ENCODE measurements around the gene SEMA6C.

The SEMA6C gene

GRCh38 chr1:151158751-151159251, 12.4 kb upstream of the SEMA6C start:
- no peak for DNase-seq (ENCODE audit: low spot score)
- no peak for FAIRE-seq

DNA sequence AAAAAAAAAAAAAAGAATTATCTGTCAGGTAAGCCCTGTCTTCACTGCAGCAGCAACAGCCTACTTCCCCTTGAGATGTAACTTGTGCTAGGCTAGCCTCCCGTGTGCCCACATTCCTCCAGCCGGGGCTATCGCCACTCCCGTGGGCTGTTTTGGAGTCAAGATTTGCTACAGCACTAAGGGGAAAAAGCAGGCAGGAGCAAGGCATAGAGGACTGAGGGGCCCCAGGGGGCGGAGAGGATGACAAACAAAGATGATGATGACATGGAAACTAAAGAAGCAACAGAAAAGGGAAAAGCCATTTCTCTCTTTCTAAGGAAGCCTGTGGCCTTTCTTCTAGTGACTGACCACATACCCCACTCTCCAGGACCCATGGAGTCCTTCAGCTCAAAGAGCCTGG, 11.9 kb upstream of the SEMA6C start:
- DNase-seq (ENCODE audit: low spot score) (no peak), FAIRE-seq (no peak)

DNA sequence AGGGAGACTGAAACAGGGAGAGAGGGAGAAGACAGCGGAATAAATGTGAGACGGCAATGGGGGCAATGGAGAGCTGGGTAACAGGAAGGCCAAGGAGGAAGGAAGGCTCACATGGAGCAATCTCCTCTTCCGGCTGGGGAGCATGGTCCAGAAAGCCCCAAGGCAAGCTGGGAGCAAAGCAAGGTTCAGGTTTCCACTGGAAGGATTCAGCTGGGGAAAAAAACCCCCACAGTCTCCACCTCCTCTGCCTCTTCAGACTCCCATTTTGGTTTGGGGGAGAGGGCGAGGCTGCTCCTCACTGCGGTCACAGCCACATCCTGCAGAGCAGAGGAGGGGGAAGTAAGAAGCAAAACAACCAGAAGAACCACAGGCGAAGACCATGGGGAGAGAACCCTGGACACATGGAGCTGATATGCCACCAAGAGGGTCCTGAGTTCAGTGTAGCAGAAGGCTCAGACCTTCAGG, 10.7 kb upstream of the SEMA6C start:
- no peak for DNase-seq (ENCODE audit: low spot score)
- no peak for FAIRE-seq

DNA sequence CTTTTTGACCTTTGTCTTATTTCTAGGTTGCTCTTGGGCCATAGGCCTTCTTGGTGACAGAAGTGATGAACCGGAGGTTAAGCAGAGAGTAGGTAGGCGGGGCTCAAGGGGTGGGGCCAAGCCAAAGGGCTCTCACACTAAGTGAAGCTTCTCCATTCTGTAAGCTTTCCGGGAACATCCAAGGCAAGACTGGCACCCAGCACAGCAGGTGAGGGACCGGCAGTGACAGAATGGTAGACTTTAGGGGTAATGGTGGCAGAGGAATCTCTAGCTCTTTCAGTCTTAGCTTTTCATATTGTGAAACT, 10.0 kb upstream of the SEMA6C start, which contains the start of gene TNFAIP8L2:
TSS of gene TNFAIP8L2 (plus strand) at position 135 of the 305 bp plus-strand sequence. CDS start 2,049 bp downstream, outside the sequence.
- no peak for DNase-seq (ENCODE audit: low spot score)
- FAIRE-seq: no peak

- no peak for DNase-seq (ENCODE audit: low spot score)
These were observed 1.2 kb upstream of the SEMA6C start for GRCh38 chr1:151147665-151148064.

GRCh38 chr1:151147132-151147503, 687 bp upstream of the SEMA6C start:
- DNase-seq (ENCODE audit: low spot score) (no peak), FAIRE-seq (no peak)

More at GRCh38 chr1:151147665-151148064, 1.2 kb upstream of the SEMA6C start:
- FAIRE-seq: no peak

DNA sequence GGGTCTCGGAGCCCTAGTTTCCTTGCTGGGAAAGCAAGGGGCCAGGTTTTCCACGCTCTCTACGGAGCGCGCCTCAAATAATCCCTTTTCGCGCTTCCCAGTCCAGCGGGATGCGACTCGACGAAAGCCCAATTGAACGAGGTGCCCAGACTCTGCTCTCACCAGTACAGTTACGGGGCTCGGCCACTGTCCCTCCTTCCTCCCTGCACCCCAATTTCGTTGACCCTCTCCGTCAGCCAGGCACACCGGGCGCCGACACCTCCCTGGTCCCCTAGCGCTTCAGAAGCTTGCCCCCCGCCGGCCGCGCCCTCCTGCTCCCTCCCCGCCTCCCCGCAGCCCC, 389 bp downstream of the SEMA6C start:
- DNase-seq (ENCODE audit: low spot score): no peak
- no peak for FAIRE-seq

- no peak for DNase-seq (ENCODE audit: low spot score)
- no peak for FAIRE-seq
These were observed 943 bp downstream of the SEMA6C start for GRCh38 chr1:151145304-151146071.

GRCh38 chr1:151144474-151145303, 1.7 kb downstream of the SEMA6C start:
- DNase-seq (ENCODE audit: low spot score) (no peak), FAIRE-seq (no peak)

- FAIRE-seq: no peak
- DNase-seq (ENCODE audit: low spot score): no peak
These were observed 2.4 kb downstream of the SEMA6C start for GRCh38 chr1:151143986-151144385.

GRCh38 chr1:151143057-151143435, 3.4 kb downstream of the SEMA6C start:
- FAIRE-seq (no peak), DNase-seq (ENCODE audit: low spot score) (no peak)

DNA sequence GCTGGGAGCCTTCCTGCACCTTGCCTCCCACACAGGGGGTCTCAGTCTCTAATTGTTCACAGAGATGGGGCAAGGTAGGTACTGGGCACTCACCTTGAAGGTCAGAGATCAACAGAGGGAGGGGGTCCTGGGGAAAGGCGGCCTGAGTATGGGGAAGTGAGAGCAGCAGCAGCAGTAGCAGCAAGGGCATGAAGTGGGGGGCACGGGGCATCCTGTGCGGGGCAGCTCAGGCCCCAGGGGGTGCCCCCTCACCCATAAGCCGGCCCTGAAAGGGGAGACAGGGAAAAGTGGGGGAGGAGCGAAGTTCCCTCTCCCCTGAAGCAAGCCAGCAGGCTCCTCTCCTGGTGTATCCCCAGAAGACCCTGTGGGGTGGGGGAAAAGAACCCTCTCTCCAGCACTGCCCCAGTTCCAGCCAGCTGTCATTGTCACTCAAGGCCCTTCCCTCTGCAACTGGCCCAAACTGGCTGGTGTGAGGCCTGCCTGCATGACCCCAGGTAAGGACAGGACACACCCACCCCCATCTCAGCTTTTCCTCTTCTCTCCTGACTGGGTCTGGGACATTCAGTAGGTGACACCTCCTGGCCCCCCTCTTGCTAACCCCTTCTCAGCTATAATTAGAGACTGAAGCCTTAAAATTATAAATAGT, 3.9 kb downstream of the SEMA6C start:
- DNase-seq (ENCODE audit: low spot score) (no peak), FAIRE-seq (no peak)

- FAIRE-seq: no peak
These were observed 8.6 kb downstream of the SEMA6C start for GRCh38 chr1:151137789-151138188.

DNA sequence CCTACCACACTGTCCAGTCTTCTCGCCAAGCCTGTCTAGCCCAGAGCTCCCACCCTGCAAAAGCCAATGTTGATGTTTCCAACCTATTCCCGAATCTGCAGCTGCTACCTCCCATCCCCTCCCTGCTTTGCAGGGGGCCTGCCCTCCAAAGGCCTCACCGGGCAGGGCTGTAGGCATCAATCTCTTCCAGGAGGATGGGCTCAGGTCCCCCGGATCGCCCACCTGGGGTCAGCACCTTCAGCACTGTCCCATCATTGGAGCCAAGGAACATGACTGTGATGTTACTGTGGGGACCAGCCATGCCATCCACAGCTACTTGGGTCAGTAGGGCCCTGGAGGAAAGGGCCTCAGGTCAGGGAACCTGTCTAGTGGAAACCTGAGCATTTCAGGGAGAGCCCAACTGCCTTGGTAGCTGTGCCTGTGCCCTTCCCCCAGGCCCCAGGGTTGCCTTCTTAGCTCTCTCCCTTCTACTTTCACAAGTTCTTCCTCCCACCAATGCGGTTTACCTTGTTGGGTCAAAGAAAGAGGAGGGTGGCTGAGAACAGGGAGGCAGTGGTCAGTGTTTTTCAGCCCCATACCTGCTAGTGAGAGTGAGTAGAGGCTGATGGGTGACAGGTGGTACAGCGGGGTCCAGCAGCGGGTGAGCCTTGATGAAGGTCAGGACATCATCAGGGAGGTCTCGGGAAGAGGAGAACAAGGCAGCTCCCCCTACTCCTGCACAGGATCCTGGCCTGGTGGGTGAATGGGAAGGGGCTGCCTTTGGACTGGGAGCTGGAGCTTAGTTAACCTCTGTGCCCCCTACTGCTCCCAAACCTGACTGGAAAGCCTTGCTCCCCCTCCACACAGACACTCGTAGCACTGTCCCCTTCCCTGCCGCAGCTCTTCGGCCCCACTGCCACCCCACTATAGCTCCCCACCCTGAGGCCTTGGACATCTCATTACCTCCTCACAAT, 10.7 kb downstream of the SEMA6C start:
- no peak for DNase-seq (ENCODE audit: low spot score)
- no peak for FAIRE-seq

More at GRCh38 chr1:151137789-151138188, 8.6 kb downstream of the SEMA6C start:
- DNase-seq (ENCODE audit: low spot score): no peak

DNA sequence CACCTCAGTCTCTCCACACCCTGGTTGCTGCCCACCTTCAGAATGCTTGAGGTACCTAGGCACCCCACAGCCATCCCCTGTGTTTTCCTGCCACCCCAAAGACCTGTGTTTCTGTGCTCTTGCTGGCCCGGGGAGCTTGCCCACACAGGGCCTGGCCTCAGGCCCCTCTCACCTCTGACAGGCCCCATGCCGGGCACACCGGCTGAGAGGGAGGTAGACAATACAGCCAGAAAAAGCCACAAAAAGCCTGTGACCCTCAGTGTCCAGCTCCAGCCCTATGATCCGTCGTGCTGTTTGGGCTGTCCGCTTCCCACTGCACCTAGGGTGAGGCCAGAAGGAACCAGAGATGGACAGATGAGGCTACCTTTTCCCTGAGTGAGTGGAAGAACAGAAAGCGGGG, 11.4 kb downstream of the SEMA6C start:
- DNase-seq (ENCODE audit: low spot score) (no peak), FAIRE-seq (no peak)

DNA sequence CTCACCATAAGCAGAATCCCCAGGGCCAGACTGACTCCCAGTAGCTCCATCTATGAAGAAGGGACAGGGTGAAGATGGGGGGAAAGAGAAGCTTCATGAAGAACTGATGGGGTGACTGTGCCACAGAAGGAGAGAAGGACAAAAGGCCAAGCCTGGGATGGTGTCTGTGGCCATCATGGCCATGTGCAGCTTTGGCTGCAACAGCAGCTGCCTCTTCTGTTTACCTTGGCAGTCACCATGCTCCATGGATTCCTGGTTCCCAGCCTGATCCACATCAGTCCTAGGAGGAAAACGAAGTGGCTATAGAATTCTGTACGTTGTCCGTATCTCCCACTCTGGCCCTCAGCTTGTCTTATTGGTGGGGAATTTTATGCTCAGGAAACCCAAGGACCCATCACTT, 12.0 kb downstream of the SEMA6C start:
- no peak for FAIRE-seq
- no peak for DNase-seq (ENCODE audit: low spot score)

GRCh38 chr1:151133018-151133806, 13.2 kb downstream of the SEMA6C start:
- DNase-seq (ENCODE audit: low spot score) (no peak), FAIRE-seq (no peak)

DNA sequence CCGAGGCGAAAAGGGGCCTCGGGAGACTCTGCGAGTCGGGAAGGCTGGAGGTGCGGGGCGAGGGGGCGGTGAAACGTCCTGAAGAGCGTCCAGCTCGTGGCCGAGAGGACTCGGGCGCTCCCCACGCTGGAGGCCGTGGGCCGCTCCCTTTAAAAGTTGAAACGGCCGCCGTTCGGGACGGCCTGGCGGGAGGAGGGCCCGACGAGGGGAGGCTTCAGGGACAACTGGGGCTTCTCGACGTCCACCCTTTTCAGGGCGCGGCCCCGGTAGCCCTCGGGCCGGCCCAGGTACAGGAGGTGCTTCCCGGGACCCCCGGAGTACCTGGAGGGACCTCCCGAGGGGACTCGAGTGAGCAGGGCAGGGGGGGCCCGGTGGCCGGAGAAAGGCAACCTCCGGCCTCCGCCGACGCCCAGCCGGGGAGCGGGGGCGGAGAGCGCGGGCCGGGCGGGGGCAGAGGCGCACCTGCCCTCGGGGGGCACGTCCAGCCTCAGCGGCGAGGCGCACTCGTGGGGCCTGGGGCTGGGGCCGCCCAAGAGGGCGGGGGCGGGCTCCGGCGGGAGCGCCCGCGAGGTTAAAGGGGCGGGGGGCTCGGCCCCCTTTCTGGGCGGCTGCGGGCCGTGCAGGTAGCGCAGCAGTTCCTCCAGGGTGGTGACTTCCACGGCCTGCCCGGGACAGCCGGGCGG, 14.0 kb downstream of the SEMA6C start:
- FAIRE-seq: no peak
- DNase-seq (ENCODE audit: low spot score): no peak

DNA sequence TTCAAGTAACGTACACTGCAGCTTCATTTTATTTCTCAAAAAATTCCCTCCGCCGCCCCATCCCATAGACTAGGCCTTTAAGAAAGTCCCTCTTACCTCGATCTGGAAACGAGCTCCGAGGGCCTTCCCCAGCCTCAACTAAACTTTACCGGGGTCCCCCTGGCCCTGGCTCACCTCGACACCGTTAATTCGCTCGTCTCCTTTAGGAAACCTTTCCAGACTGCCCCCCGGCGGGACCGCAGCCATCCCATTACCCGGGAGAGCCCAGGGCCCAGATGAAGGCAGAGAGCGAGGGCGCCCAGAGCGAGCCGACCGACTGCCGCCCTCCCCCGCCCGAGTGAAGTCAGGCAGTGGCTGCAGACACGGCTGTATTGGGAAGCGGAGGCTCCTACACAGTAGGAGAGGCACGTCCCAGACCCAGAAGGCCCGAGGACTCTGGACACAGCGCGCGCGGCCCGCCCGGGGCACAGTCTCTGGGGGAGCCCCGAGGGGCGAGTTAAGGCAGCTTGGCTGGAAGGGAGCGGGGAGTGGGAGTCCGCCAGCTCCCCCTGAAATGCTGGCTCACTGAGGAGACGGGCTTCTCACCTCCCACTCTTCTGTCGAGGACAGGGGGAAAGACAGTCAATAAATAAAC, 14.6 kb downstream of the SEMA6C start:
- FAIRE-seq (no peak), DNase-seq (ENCODE audit: low spot score) (no peak)

Data from urothelium cell line (cell line).